SK-N-SH (cell line): ENCODE data around the gene AGAP1. TPM values are rescaled to one million over a fixed set of nuclear protein-coding genes. Genes with fewer than 3 reads are reported as not detected.
A peak's percentile ranks its signal among the peaks of the same experiment; 100 is the strongest.

Experiments
- CTCF ChIA-PET: fragments of 300-600, 350-600 bp; formaldehyde crosslinking; extraction: SDS; loops from one replicate; lab custom pipeline; 2021; lab: Yijun Ruan, JAX
- POLR2A ChIA-PET: fragments of 350-600 bp; sonication (Branson Sonifier 250); formaldehyde crosslinking; extraction: SDS; loops from one replicate; lab custom pipeline; 2020; ENCODE audit warnings: antibody characterized with exemption, inconsistent platforms; lab: Yijun Ruan, JAX
- DNase-seq: peaks from one replicate; pipeline ENCODE4 v3.0.0; 2012
- H2AFZ ChIP-seq: fragments of 200-600 bp; sonication (generic); 2 replicates; pipeline ENCODE4 v1.8.1; 2016; ENCODE audit warnings: antibody characterized with exemption, mild to moderate bottlenecking, low read depth
- H3F3A ChIP-seq: fragments of 200-600 bp; sonication (generic); replicated peaks from 2 replicates; pipeline ENCODE3; 2016; ENCODE audit warnings: antibody characterized with exemption, mild to moderate bottlenecking; ENCODE audit not compliant: insufficient read depth
- H3K27ac ChIP-seq, 2 experiments: fragments of 200-500 bp in 1 of 2; fragments of 200-600 bp in 1 of 2; sonication (Bioruptor generic) in 1 of 2; sonication (generic), shearing (Covaris generic) in 1 of 2; 2 replicates each; pipeline versions ENCODE4 v1.5.1 to v1.6.1; 2014 to 2016; ENCODE audit warnings: low read depth in 2 of 2, inconsistent platforms in 1 of 2, low read length in 1 of 2, mild to moderate bottlenecking in 1 of 2, mixed read lengths in 1 of 2
- H3K27me3 ChIP-seq: fragments of 200-600 bp; sonication (generic), shearing (Covaris generic); 2 replicates; pipeline ENCODE4 v1.6.1; 2016; ENCODE audit warnings: mixed run types; ENCODE audit not compliant: insufficient read depth
- H3K36me3 ChIP-seq, 2 experiments: fragments of 200-500 bp in 1 of 2; fragments of 200-600 bp in 1 of 2; sonication (Bioruptor generic) in 1 of 2; sonication (generic) in 1 of 2; replicated peaks in 1 of 2; 2 replicates each; pipeline versions ENCODE3 to v1.5.1; 2014 to 2016; ENCODE audit warnings: low read length in 1 of 2, mild to moderate bottlenecking in 1 of 2; ENCODE audit not compliant: insufficient read depth in 2 of 2, control insufficient read depth in 1 of 2
- H3K4me1 ChIP-seq, 2 experiments: fragments of 200-500 bp in 1 of 2; fragments of 200-600 bp in 1 of 2; sonication (Bioruptor generic) in 1 of 2; sonication (generic), shearing (Covaris generic) in 1 of 2; 2 replicates each; pipeline versions ENCODE4 v1.5.1 to v1.6.1; 2014 to 2016; ENCODE audit warnings: low read depth in 1 of 2, low read length in 1 of 2, mixed run types in 1 of 2; ENCODE audit not compliant: insufficient read depth in 2 of 2, control insufficient read depth in 1 of 2
- H3K4me2 ChIP-seq: fragments of 200-600 bp; sonication (generic), shearing (Covaris generic); 2 replicates; pipeline ENCODE4 v1.6.1; 2017; ENCODE audit warnings: mixed run types
- H3K4me3 ChIP-seq, 2 experiments: fragments of 200-500 bp in 1 of 2; fragments of 200-600 bp in 1 of 2; sonication (Bioruptor generic) in 1 of 2; sonication (generic), shearing (Covaris generic) in 1 of 2; 2 replicates each; pipeline versions ENCODE4 v1.5.1 to v1.8.1; 2014 to 2016; ENCODE audit warnings: low read depth in 2 of 2, inconsistent platforms in 1 of 2, low read length in 1 of 2, mild to moderate bottlenecking in 1 of 2, mixed read lengths in 1 of 2, moderate library complexity in 1 of 2
- H3K79me2 ChIP-seq: fragments of 200-600 bp; sonication (generic); 2 replicates; pipeline ENCODE4 v1.8.1; 2017; ENCODE audit warnings: mild to moderate bottlenecking; ENCODE audit not compliant: insufficient read depth
- H3K9ac ChIP-seq: fragments of 200-600 bp; sonication (generic); 2 replicates; pipeline ENCODE4 v1.6.1; 2017; ENCODE audit warnings: mixed run types
- H3K9me2 ChIP-seq: fragments of 200-600 bp; sonication (generic); 2 replicates; pipeline ENCODE4 v1.6.1; 2017; ENCODE audit warnings: mixed run types
- H3K9me3 ChIP-seq: fragments of 200-600 bp; sonication (generic); 2 replicates; pipeline ENCODE4 v1.6.1; 2017; ENCODE audit warnings: mixed run types, mild to moderate bottlenecking, moderate library complexity
- H4K20me1 ChIP-seq: fragments of 200-600 bp; sonication (generic); 2 replicates; pipeline ENCODE4 v1.6.1; 2017; ENCODE audit warnings: mild to moderate bottlenecking, mixed run types; ENCODE audit not compliant: insufficient read depth
- FOSL2 ChIP-seq: IDR thresholded peaks from 2 replicates; pipeline ENCODE4 v1.4.0; 2012; ENCODE audit warnings: low read depth, mild to moderate bottlenecking, moderate library complexity, borderline replicate concordance
- FOXM1 ChIP-seq: IDR thresholded peaks from 2 replicates; pipeline ENCODE4 v1.4.0; 2012; ENCODE audit warnings: low read depth, mild to moderate bottlenecking
- GABPA ChIP-seq: IDR thresholded peaks from 2 replicates; pipeline ENCODE4 v1.4.0; 2012; ENCODE audit warnings: low read depth, mild to moderate bottlenecking
- NRF1 ChIP-seq: IDR thresholded peaks from 2 replicates; pipeline ENCODE4 v1.6.1; 2012; ENCODE audit warnings: low read depth, mild to moderate bottlenecking, low read length
- POLR2AphosphoS5 ChIP-seq: IDR thresholded peaks from 2 replicates; pipeline ENCODE4 v1.6.1; 2012; ENCODE audit warnings: low read depth, low read length
- RCOR1 ChIP-seq: fragments of 150-350 bp; IDR thresholded peaks from 2 replicates; pipeline ENCODE4 v1.6.1; 2017; ENCODE audit warnings: antibody characterized with exemption, low read length
- RFX5 ChIP-seq: IDR thresholded peaks from 2 replicates; pipeline ENCODE4 v1.6.1; 2012; ENCODE audit warnings: mild to moderate bottlenecking, improper control_type of control experiment, low read length
- YY1 ChIP-seq: IDR thresholded peaks from 2 replicates; pipeline ENCODE4 v1.4.0; 2012; ENCODE audit warnings: low read depth, mild to moderate bottlenecking
- WGBS: methylation state at CpG from one replicate; pipeline ENCODE4 v1.1.6; 2017; ENCODE audit warnings: low lambda C conversion rate; 5-methylcytosine and 5-hydroxymethylcytosine counted together
- polyA plus RNA-seq, 3 experiments: library from polyadenylated mRNA; depleted of rRNA; stranded (reverse); fragments of >200 nt; gene quantifications; 2 replicates each; pipeline ENCODE4 v1.2.3, GENCODE V29; 2012
- TF ChIP-seq, protein P1 (sequence below): IDR thresholded peaks from 2 replicates; pipeline ENCODE4 v1.4.0; 2012; ENCODE audit warnings: low read depth
- TF ChIP-seq, protein P2 (sequence below): IDR thresholded peaks from 2 replicates; pipeline ENCODE4; 2012

The AGAP1 gene
- polyA plus RNA-seq, 1 of the 3 experiments (the other 2 are of a cell fraction), result 8.8 TPM

DNA sequence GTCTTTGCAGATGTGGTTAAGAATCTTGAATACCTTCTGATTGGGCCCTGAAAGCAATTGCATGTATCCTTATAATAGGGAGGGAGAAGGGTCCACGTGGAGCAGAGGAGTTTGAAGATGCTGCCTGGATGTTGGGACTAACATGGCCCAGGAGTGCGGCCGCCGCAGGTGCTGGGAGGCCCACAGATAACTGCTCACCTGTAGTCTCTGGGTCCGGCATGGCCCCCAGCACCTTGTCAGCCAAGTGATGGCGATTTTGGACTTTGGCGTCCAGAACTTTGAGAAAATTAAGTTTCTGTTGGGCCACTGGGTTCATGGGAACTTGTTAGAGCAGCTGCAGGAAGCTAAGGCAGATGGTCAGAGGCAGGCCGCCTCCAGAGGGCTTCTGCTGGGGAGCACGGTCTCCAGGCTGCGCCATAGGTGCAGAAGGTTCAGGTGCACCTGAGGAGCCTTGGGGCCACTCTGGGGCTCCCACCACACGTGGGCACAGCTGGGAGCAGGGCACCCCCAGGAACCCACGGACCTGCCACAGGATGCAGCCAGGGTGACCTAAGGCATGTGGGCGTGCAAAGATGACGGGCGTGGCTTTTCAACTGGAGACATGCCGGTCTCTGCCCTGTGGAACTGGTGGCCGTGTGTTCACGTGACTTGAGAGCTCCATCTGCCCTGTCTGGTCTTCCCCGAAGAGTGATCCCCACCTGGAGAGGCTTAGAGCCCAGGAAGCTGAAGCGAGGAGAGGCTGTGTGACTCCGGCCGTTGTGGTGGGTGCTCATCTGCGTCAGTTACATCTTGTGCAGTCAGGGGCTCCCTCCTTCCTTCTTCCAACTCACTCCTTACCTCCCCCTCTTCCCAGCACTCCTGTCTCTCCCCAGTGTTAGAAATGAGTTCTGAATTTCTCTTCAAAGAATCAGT, 277.3 kb downstream of the AGAP1 start:
- POLR2A ChIA-PET, result no interaction called here
- CTCF ChIA-PET, result interaction anchor here (1.2 to 5.7 kb wide), 4 partner anchors 8 to 409 kb away, joined by 3 to 47 read pairs (median 10); no protein-coding TSS in a partner anchor
- Histone ChIP-seq H3K9me2 (no peaks in the 10 kb centered on the region), H4K20me1 (no peaks in the 10 kb centered on the region), H3K27ac (no peak overlapping the region), H3K9ac (no peak overlapping the region), H3K4me3 (no peak overlapping the region), H3K36me3 (peaks cover 4 to 10% of the 10 kb centered on the region in 2 experiments), H3K27me3 (no peaks in the 10 kb centered on the region), H3K9me3 (no peaks in the 10 kb centered on the region), H3K4me1 (peaks cover 0 to 4% of the 10 kb centered on the region in 2 experiments; a peak in 1 of 4 replicates), H2AFZ (no peak overlapping the region), H3K4me2 (no peak overlapping the region), H3K79me2 (no peaks in the 10 kb centered on the region), H3F3A (no peaks in the 10 kb centered on the region)
- 93% methylated on average over 17 of the region's 23 CpGs for WGBS
- DNase-seq, result no peak
- TF ChIP-seq, protein P1, sequence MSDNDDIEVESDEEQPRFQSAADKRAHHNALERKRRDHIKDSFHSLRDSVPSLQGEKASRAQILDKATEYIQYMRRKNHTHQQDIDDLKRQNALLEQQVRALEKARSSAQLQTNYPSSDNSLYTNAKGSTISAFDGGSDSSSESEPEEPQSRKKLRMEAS, result no peak
- TF ChIP-seq GABPA (no peak), FOXM1 (no peak), NRF1 (no peak), RCOR1 (no peak), POLR2AphosphoS5 (no peak), YY1 (no peak)

DNA sequence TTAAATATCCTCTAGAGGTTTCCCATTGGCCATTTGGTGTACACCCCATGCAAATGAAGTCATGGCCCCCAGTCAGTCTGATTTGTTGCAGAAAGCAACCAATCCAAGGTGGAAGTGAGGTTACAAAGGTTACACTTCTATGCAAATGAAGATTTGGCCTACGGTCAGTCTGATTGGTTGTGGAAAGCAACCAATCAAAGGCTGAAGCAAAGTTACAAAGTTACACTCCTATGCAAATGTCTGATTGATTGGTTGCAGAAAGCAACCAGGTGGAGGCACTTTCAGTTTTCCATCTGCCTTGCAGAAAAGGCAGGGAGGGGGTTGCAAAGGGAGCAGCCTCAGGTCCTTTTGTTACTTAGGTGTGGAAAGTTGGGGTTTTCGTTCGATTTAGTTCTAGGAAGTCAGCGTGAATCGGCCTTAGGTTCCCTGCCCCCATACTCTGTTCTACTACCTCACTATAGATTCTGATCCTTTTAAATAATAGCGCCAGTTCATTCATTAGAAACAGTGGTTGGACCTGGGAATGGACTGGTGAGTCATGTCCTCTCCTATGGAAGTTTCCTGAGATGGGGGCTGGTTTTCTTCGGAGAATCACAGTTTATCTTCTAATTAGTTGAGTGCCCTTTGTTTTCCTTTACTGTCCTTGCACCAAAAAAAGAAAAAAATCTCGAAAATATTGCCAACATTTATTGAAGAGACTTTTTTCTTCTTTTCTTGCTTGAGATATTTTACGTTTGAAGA, 279.5 kb downstream of the AGAP1 start:
- Histone ChIP-seq H3K27me3 (no peaks in the 10 kb centered on the region), H3K36me3 (peaks cover 0 to 10% of the 10 kb centered on the region in 2 experiments), H4K20me1 (no peaks in the 10 kb centered on the region), H3K9me3 (no peaks in the 10 kb centered on the region), H2AFZ (no peak overlapping the region), H3K9ac (no peak overlapping the region), H3F3A (no peaks in the 10 kb centered on the region), H3K9me2 (no peaks in the 10 kb centered on the region), H3K27ac (no peak overlapping the region), H3K79me2 (no peaks in the 10 kb centered on the region), H3K4me3 (no peak overlapping the region), H3K4me1 (peaks cover 0 to 4% of the 10 kb centered on the region in 2 experiments; a peak in 1 of 4 replicates), H3K4me2 (no peak overlapping the region)
- POLR2A ChIA-PET, result no interaction called here
- CTCF ChIA-PET, result interaction anchor here (1.4 to 5.7 kb wide), 3 partner anchors 27 to 406 kb away, joined by 4 to 47 read pairs (median 8); no protein-coding TSS in a partner anchor
- no peak for DNase-seq
- 84% methylated on average over 9 of the region's 9 CpGs for WGBS
- TF ChIP-seq, protein P2, sequence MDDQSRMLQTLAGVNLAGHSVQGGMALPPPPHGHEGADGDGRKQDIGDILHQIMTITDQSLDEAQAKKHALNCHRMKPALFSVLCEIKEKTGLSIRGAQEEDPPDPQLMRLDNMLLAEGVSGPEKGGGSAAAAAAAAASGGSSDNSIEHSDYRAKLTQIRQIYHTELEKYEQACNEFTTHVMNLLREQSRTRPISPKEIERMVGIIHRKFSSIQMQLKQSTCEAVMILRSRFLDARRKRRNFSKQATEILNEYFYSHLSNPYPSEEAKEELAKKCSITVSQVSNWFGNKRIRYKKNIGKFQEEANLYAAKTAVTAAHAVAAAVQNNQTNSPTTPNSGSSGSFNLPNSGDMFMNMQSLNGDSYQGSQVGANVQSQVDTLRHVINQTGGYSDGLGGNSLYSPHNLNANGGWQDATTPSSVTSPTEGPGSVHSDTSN, result no peak
- TF ChIP-seq FOSL2 (0 out of 2 replicates have a peak, but pooled peaks have one; percentile 4), RFX5 (no peak)
